Purkinje cell (primary cell): Measurements from ENCODE around the gene ETNPPL. TPM values are rescaled to one million over a fixed set of nuclear protein-coding genes. Genes with fewer than 3 reads are reported as not detected.

Experiments used
- polyA plus RNA-seq: library from polyadenylated mRNA; unstranded; fragments of >200 nt; fragmentation: Nextera tagmentation; gene quantifications from 2 replicates; pipeline ENCODE4 v1.2.1, GENCODE V29; 2014

Gene ETNPPL
- 5.8 and 7.5 TPM in 2 replicates for polyA plus RNA-seq

GRCh38 chr4:108762559-108763225 lies at the start of gene ETNPPL:
Gene ETNPPL, minus strand, starts transcription at chr4:108763053. Its CDS starts 155 bp downstream, at chr4:108762898.

Other genes starting within 250 kb of the ETNPPL start
- 1,118 and 1,165 TPM in 2 replicates for gene RPL34, start 142.5 kb downstream of the ETNPPL start, polyA plus RNA-seq
- gene OSTC, start 112.5 kb downstream of the ETNPPL start, polyA plus RNA-seq: 342 and 379 TPM in 2 replicates